ENCODE measurements around the gene DYDC2. TPM values are rescaled to one million over a fixed set of nuclear protein-coding genes. Genes with fewer than 3 reads are reported as not detected.

The DYDC2 gene
- total RNA-seq, 2 donors from 2014 or later = 1.9 to 5.3 TPM

DNA sequence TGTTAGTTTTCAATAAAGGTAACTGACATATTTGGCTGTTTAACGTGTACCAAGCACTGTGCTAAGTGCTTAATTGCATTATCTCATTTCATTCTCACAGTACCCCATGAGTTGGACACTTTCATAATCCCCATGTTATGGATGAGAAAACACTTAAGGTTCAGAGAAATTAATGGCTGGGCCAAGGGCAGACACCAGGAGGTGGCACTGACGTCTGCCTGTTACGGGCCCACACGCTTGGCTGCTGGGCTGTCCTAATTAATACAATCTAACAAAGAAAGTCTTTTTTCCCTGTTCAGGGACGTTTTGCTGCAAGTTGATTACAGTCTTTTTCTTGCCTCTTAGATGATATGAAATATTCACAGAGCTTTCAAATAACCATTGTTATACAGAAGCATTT is 16.1 kb downstream of the DYDC2 start:
- Histone ChIP-seq H3K27ac (ENCODE audit: low read depth, low read length) (no peak overlapping the region), H3K27me3 (ENCODE audit: control insufficient read depth, insufficient read depth, low read length, poor library complexity, severe bottlenecking) (no peaks in the 10 kb centered on the region), H3K36me3 (ENCODE audit: control insufficient read depth, insufficient read depth, low read length) (no peaks in the 10 kb centered on the region), H3K4me3 (ENCODE audit: low read length) (no peak overlapping the region), H3K9me3 (ENCODE audit: control insufficient read depth, low read length) (peaks cover 9% of the 10 kb centered on the region), H3K4me1 (ENCODE audit: control insufficient read depth, insufficient read depth, low read length) (no peaks in the 10 kb centered on the region), H3K9ac (ENCODE audit: extremely low read depth, low read length, poor library complexity, severe bottlenecking) (no peak overlapping the region)
- H3K4me1 Mint-ChIP-seq = no peaks in the 10 kb centered on the region
- no peak for DNase-seq
- peaks cover 17% of the 10 kb centered on the region for H3K9me3 Mint-ChIP-seq
- H3K36me3 Mint-ChIP-seq (ENCODE audit: low read depth) = peaks cover 10% of the 10 kb centered on the region
- no peak for TF ChIP-seq CTCF (conservative IDR thresholded peaks at IDR 0.05)
- H3K27ac Mint-ChIP-seq = no peak overlapping the region
- 67 to 93% methylated on average over 2 to 5 of the region's 5 CpGs for WGBS, 2 experiments (ENCODE audit: insufficient coverage in 1 of 2, insufficient read length in 1 of 2)
- H3K27me3 Mint-ChIP-seq (ENCODE audit: insufficient read depth) = no peaks in the 10 kb centered on the region
- H3K4me3 Mint-ChIP-seq = no peak overlapping the region

GRCh38 chr10:80373502-80373901 is 16.9 kb downstream of the DYDC2 start:
- DNase-seq = no peak
- Histone ChIP-seq H3K27ac (ENCODE audit: low read depth, low read length) (no peak overlapping the region), H3K27me3 (ENCODE audit: control insufficient read depth, insufficient read depth, low read length, poor library complexity, severe bottlenecking) (no peaks in the 10 kb centered on the region), H3K9ac (ENCODE audit: extremely low read depth, low read length, poor library complexity, severe bottlenecking) (no peak overlapping the region), H3K9me3 (ENCODE audit: control insufficient read depth, low read length) (peaks cover under 1% of the 10 kb centered on the region), H3K36me3 (ENCODE audit: control insufficient read depth, insufficient read depth, low read length) (no peaks in the 10 kb centered on the region), H3K4me1 (ENCODE audit: control insufficient read depth, insufficient read depth, low read length) (no peaks in the 10 kb centered on the region), H3K4me3 (ENCODE audit: low read length) (no peak overlapping the region)
- WGBS, 2 experiments (ENCODE audit: insufficient coverage in 1 of 2, insufficient read length in 1 of 2) = 80 to 84% methylated on average over 1 to 2 of the region's 2 CpGs
- H3K27ac Mint-ChIP-seq = no peak overlapping the region
- H3K9me3 Mint-ChIP-seq = peaks cover 9% of the 10 kb centered on the region
- H3K4me3 Mint-ChIP-seq = no peak overlapping the region
- no peaks in the 10 kb centered on the region for H3K27me3 Mint-ChIP-seq (ENCODE audit: insufficient read depth)
- H3K4me1 Mint-ChIP-seq = no peaks in the 10 kb centered on the region
- no peak for TF ChIP-seq CTCF (conservative IDR thresholded peaks at IDR 0.05)
- H3K36me3 Mint-ChIP-seq (ENCODE audit: low read depth) = peaks cover 2% of the 10 kb centered on the region

DNA sequence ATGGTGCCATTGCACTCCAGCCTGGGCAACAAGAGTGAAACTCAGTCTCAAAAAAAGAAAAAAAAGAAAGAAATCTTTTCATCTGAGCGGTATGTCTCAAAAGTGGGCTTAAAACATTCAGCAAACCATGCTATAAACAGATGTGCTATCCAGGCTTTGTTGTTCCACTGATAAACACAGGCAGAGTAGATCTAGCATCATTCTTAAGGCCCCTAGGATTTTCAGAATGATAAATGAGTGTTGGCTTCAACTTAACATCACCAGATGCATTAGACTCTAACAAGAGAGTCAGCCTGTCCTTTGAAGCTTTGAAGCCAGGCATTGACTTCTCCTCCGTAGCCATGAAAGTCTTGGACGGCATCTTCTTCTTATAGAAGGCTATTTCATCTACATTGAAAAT is 23.1 kb downstream of the DYDC2 start:
- H3K4me1 ChIP-seq (ENCODE audit: control insufficient read depth, insufficient read depth, low read length) = no peaks in the 10 kb centered on the region
- no peak overlapping the region for H3K27ac ChIP-seq (ENCODE audit: low read depth, low read length)
- no peaks in the 10 kb centered on the region for H3K36me3 Mint-ChIP-seq (ENCODE audit: low read depth)
- no peak overlapping the region for H3K9ac ChIP-seq (ENCODE audit: extremely low read depth, low read length, poor library complexity, severe bottlenecking)
- H3K4me3 ChIP-seq (ENCODE audit: low read length) = no peak overlapping the region
- WGBS, 2 experiments (ENCODE audit: insufficient coverage in 1 of 2, insufficient read length in 1 of 2) = 95 to 97% methylated on average over 3 of the region's 3 CpGs
- H3K4me1 Mint-ChIP-seq = peaks cover 5% of the 10 kb centered on the region
- no peaks in the 10 kb centered on the region for H3K27me3 Mint-ChIP-seq (ENCODE audit: insufficient read depth)
- H3K27me3 ChIP-seq (ENCODE audit: control insufficient read depth, insufficient read depth, low read length, poor library complexity, severe bottlenecking) = no peaks in the 10 kb centered on the region
- no peak overlapping the region for H3K4me3 Mint-ChIP-seq
- no peak for DNase-seq
- no peak for TF ChIP-seq CTCF (conservative IDR thresholded peaks at IDR 0.05)
- no peaks in the 10 kb centered on the region for H3K9me3 Mint-ChIP-seq
- H3K27ac Mint-ChIP-seq = no peak overlapping the region
- no peaks in the 10 kb centered on the region for H3K36me3 ChIP-seq (ENCODE audit: control insufficient read depth, insufficient read depth, low read length)
- H3K9me3 ChIP-seq (ENCODE audit: control insufficient read depth, low read length) = no peaks in the 10 kb centered on the region
